Measurements from ENCODE around the gene EIF6. TPM values are rescaled to one million over a fixed set of nuclear protein-coding genes. Genes with fewer than 3 reads are reported as not detected.
A peak's percentile ranks its signal among the peaks of the same experiment; 100 is the strongest.

EIF6 gene
- total RNA-seq, 1 donor from 2014 or later, result 78.8 TPM

- Histone ChIP-seq H3K4me3 (peak overlapping the region; percentile 89), H3K27ac (no peak overlapping the region), H3K36me3 (peaks cover 53% of the 10 kb centered on the region), H3K4me1 (peaks cover 16% of the 10 kb centered on the region), H3K27me3 (no peaks in the 10 kb centered on the region), H3K9me3 (no peaks in the 10 kb centered on the region)
- DNase-seq (no peak), ATAC-seq (no peak)
- intact Hi-C loops (cut with DNase I), result no loop called here
- TF ChIP-seq CTCF (IDR thresholded peaks at IDR 0.05), result no peak
These were observed 8.2 kb downstream of the EIF6 start for GRCh38 chr20:35276408-35276807.

- Histone ChIP-seq H3K27me3 (no peaks in the 10 kb centered on the region), H3K4me1 (peaks cover 16% of the 10 kb centered on the region), H3K4me3 (no peak overlapping the region), H3K36me3 (peaks cover 57% of the 10 kb centered on the region), H3K27ac (no peak overlapping the region), H3K9me3 (no peaks in the 10 kb centered on the region)
- no peak for TF ChIP-seq CTCF (IDR thresholded peaks at IDR 0.05)
- no peak for DNase-seq
- intact Hi-C loops (cut with DNase I), result no loop called here
- no peak for ATAC-seq
These were observed 8.8 kb downstream of the EIF6 start for GRCh38 chr20:35275741-35276251.

GRCh38 chr20:35274172-35275092 is 10.1 kb downstream of the EIF6 start:
- no peak for TF ChIP-seq CTCF (IDR thresholded peaks at IDR 0.05)
- intact Hi-C loops (cut with DNase I), result no loop called here
- H3K27me3 ChIP-seq, result no peaks in the 10 kb centered on the region
- no peak overlapping the region for H3K4me3 ChIP-seq
- no peaks in the 10 kb centered on the region for H3K9me3 ChIP-seq
- DNase-seq (no peak), ATAC-seq (no peak)
- peaks cover 54% of the 10 kb centered on the region for H3K36me3 ChIP-seq
- peaks cover 16% of the 10 kb centered on the region for H3K4me1 ChIP-seq
- H3K27ac ChIP-seq, result no peak overlapping the region

GRCh38 chr20:35273449-35274171 is 11.0 kb downstream of the EIF6 start:
- no peaks in the 10 kb centered on the region for H3K9me3 ChIP-seq
- DNase-seq (peak; percentile 67), ATAC-seq (no peak)
- H3K4me1 ChIP-seq, result peaks cover 16% of the 10 kb centered on the region
- no peak overlapping the region for H3K27ac ChIP-seq
- no peak for TF ChIP-seq CTCF (IDR thresholded peaks at IDR 0.05)
- H3K27me3 ChIP-seq, result no peaks in the 10 kb centered on the region
- intact Hi-C loops (cut with DNase I), result no loop called here
- H3K36me3 ChIP-seq, result peaks cover 48% of the 10 kb centered on the region
- H3K4me3 ChIP-seq, result no peak overlapping the region

GRCh38 chr20:35271904-35272303 is 12.7 kb downstream of the EIF6 start:
- intact Hi-C loops (cut with DNase I), result no loop called here
- Histone ChIP-seq H3K27ac (no peak overlapping the region), H3K4me3 (no peak overlapping the region), H3K4me1 (peaks cover 14% of the 10 kb centered on the region), H3K27me3 (no peaks in the 10 kb centered on the region), H3K9me3 (no peaks in the 10 kb centered on the region), H3K36me3 (peaks cover 62% of the 10 kb centered on the region)
- TF ChIP-seq CTCF (IDR thresholded peaks at IDR 0.05), result no peak
- ATAC-seq, result no peak
- no peak for DNase-seq

Measured in upper lobe of right lung (tissue), 1 donor.